Smooth muscle cell (in vitro differentiated cells): Measurements from ENCODE around the gene RNF19B. TPM values are rescaled to one million over a fixed set of nuclear protein-coding genes. Genes with fewer than 3 reads are reported as not detected.
A peak's percentile ranks its signal among the peaks of the same experiment; 100 is the strongest.
"Not testable (repeated sequence)": the region's sequence is repeated elsewhere in the genome, so short reads cannot be mapped to it uniquely, and the experiment has no call there.

ENCODE experiments used
- DNase-seq: peaks from one replicate; lab custom pipeline; 2025; ENCODE audit not compliant: unreplicated experiment; lab: John Stamatoyannopoulos, UW
- H2AFZ ChIP-seq: fragments of 200-600 bp; sonication (generic); 2 replicates; pipeline ENCODE4 v1.6.0; 2016; ENCODE audit warnings: antibody characterized with exemption, low read depth, mild to moderate bottlenecking
- H3F3A ChIP-seq: fragments of 200-600 bp; sonication (generic); 2 replicates; pipeline ENCODE4 v1.6.0; 2017; ENCODE audit warnings: antibody characterized with exemption, low read depth
- H3K27ac ChIP-seq: fragments of 200-600 bp; sonication (generic); 2 replicates; pipeline ENCODE4 v1.5.1; 2016; ENCODE audit warnings: low read depth, mild to moderate bottlenecking
- H3K27me3 ChIP-seq: fragments of 200-600 bp; sonication (generic); 2 replicates; pipeline ENCODE4 v1.6.1; 2016; ENCODE audit warnings: low read depth, mild to moderate bottlenecking
- H3K36me3 ChIP-seq: fragments of 200-600 bp; sonication (generic); 2 replicates; pipeline ENCODE4 v1.5.1; 2016; ENCODE audit warnings: low read depth
- H3K4me1 ChIP-seq: fragments of 200-600 bp; sonication (generic); 2 replicates; pipeline ENCODE4 v1.5.1; 2016; ENCODE audit warnings: low read depth
- H3K4me2 ChIP-seq: fragments of 200-600 bp; sonication (generic); 2 replicates; pipeline ENCODE4 v1.6.0; 2016; ENCODE audit warnings: mild to moderate bottlenecking
- H3K4me3 ChIP-seq: fragments of 200-600 bp; sonication (generic); 2 replicates; pipeline ENCODE4 v1.5.1; 2016; ENCODE audit warnings: mild to moderate bottlenecking
- H3K79me2 ChIP-seq: fragments of 200-600 bp; sonication (generic); 2 replicates; pipeline ENCODE4 v1.6.0; 2016; ENCODE audit warnings: low read depth, mild to moderate bottlenecking
- H3K9ac ChIP-seq: fragments of 200-600 bp; sonication (generic); 2 replicates; pipeline ENCODE4 v1.6.0; 2016; ENCODE audit warnings: low read depth
- H3K9me3 ChIP-seq: fragments of 200-600 bp; sonication (generic); replicated peaks from 2 replicates; pipeline ENCODE4 v1.5.1; 2016; ENCODE audit warnings: low read depth
- H4K20me1 ChIP-seq: fragments of 200-600 bp; sonication (generic); 2 replicates; pipeline ENCODE4 v1.6.0; 2016; ENCODE audit warnings: low read depth
- CTCF ChIP-seq: fragments of 200-600 bp; sonication (generic); IDR thresholded peaks from 2 replicates; pipeline ENCODE4 v1.5.1; 2017; ENCODE audit warnings: borderline replicate concordance, mild to moderate bottlenecking, antibody characterized with exemption; ENCODE audit not compliant: insufficient read depth, poor library complexity, severe bottlenecking
- WGBS: methylation state at CpG from one replicate; pipeline ENCODE4 v1.1.7; 2016; ENCODE audit warnings: low lambda C conversion rate; 5-methylcytosine and 5-hydroxymethylcytosine counted together
- polyA plus RNA-seq: library from polyadenylated mRNA; unstranded; fragments of >200 nt; fragmentation: Nextera tagmentation; extraction: Ambion mirVana; gene quantifications from 2 replicates; pipeline ENCODE4 v1.2.1, GENCODE V29; 2016
- total RNA-seq: library from RNA; depleted of rRNA; stranded (reverse); fragments of >200 nt; gene quantifications from 2 replicates; pipeline ENCODE4 v1.2.3, GENCODE V29; 2014

Gene RNF19B
- total and polyA plus RNA-seq, 2 experiments from 2014 or later = 11.2 to 12.3 TPM

GRCh38 chr1:32910319-32910718, 54.3 kb downstream of the RNF19B start:
- Histone ChIP-seq H3K4me3 (no peak overlapping the region), H3K9me3 (no peaks in the 10 kb centered on the region), H2AFZ (no peak overlapping the region), H3K79me2 (no peaks in the 10 kb centered on the region), H3K27ac (no peak overlapping the region), H3F3A (no peaks in the 10 kb centered on the region), H3K4me1 (no peaks in the 10 kb centered on the region), H3K4me2 (no peak overlapping the region), H3K27me3 (no peaks in the 10 kb centered on the region), H4K20me1 (no peaks in the 10 kb centered on the region), H3K9ac (no peak overlapping the region), H3K36me3 (no peaks in the 10 kb centered on the region)
- no peak for TF ChIP-seq CTCF
- no peak for DNase-seq
- WGBS = 89% methylated on average over 5 of the region's 5 CpGs

GRCh38 chr1:32907435-32907834, 57.2 kb downstream of the RNF19B start:
- no peaks in the 10 kb centered on the region for H3K4me1 ChIP-seq
- H3K79me2 ChIP-seq = no peaks in the 10 kb centered on the region
- H3K9me3 ChIP-seq = no peaks in the 10 kb centered on the region
- H3K27ac ChIP-seq = no peak overlapping the region
- H3K27me3 ChIP-seq = no peaks in the 10 kb centered on the region
- no peak for DNase-seq
- no peaks in the 10 kb centered on the region for H3K36me3 ChIP-seq
- H3K4me2 ChIP-seq = no peak overlapping the region
- no peak overlapping the region for H3K4me3 ChIP-seq
- no peak for TF ChIP-seq CTCF
- H2AFZ ChIP-seq = peak overlapping the region; percentile 30
- H4K20me1 ChIP-seq = no peaks in the 10 kb centered on the region
- 33% methylated on average over 4 of the region's 4 CpGs for WGBS
- H3K9ac ChIP-seq = no peak overlapping the region
- H3F3A ChIP-seq = no peaks in the 10 kb centered on the region

DNA sequence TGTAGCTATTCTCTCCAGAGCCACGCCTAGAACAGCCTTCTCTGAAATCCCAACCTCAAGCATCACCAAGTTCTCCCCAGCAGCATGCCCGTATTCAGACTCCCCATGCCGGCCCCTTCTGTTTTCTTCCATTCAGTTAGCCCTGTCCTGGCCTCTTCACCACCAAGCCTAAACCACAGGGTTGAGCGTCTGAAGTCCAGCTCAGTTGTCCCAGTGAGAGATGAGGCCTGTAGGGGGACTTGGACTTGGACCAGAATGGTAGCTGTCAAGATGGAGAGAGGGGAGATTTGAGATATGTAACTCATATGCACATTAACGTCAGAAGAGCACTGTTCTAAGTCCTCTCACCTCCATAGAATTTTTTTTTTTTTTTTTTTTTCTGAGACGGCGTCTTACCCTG, 58.0 kb downstream of the RNF19B start:
- WGBS = 94% methylated on average over 7 of the region's 7 CpGs
- Histone ChIP-seq H3F3A (peaks cover 6% of the 10 kb centered on the region), H3K27me3 (no peaks in the 10 kb centered on the region), H2AFZ (no peak overlapping the region), H3K9ac (no peak overlapping the region), H4K20me1 (no peaks in the 10 kb centered on the region), H3K4me2 (no peak overlapping the region), H3K79me2 (no peaks in the 10 kb centered on the region), H3K27ac (no peak overlapping the region), H3K9me3 (no peaks in the 10 kb centered on the region), H3K36me3 (no peaks in the 10 kb centered on the region), H3K4me1 (no peaks in the 10 kb centered on the region), H3K4me3 (no peak overlapping the region)
- TF ChIP-seq CTCF = no peak
- no peak for DNase-seq

DNA sequence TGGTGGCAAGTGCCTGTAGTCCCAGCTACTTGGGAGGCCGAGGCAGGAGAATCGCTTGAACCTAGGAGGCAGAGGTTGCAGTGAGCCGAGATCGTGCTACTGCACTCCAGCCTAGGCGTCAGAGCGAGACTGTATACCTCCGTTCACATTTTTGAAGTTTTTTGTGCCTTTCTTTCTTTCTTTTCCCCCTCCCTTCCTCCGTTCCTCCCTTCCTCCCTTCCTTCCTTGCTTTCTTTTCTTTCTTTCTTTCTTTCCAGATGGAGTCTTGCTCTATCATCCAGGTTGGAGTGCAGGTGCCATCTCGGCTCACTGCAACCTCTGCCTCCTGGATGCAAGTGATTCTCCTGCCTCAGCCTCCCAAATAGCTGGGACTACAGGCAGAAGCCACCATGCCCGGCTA, 59.0 kb downstream of the RNF19B start:
- 81% methylated on average over 10 of the region's 10 CpGs for WGBS
- not testable (repeated sequence) for H3K9me3 ChIP-seq, H3K27me3 ChIP-seq, DNase-seq, H3F3A ChIP-seq, H3K79me2 ChIP-seq, H3K4me2 ChIP-seq, H3K9ac ChIP-seq, H3K4me3 ChIP-seq, H3K27ac ChIP-seq, H2AFZ ChIP-seq, H3K36me3 ChIP-seq, H4K20me1 ChIP-seq, H3K4me1 ChIP-seq
